Mesenchymal stem cell (in vitro differentiated cells and primary cell): ENCODE data around the gene STK10.

Source experiments
- DNase-seq: peaks from one replicate; pipeline ENCODE4 v3.0.0-alpha.2; 2013
- H2AFZ ChIP-seq: one replicate; pipeline ENCODE4 v1.6.1; 2013; ENCODE audit warnings: low read depth, mild to moderate bottlenecking, control low read depth, inconsistent platforms, low read length, moderate library complexity
- H2AK5ac ChIP-seq: 2 replicates; pipeline ENCODE4 v1.6.1; 2013; ENCODE audit warnings: low read length, moderate library complexity, mild to moderate bottlenecking, inconsistent platforms; ENCODE audit not compliant: severe bottlenecking
- H2BK120ac ChIP-seq: one replicate; pipeline ENCODE4 v1.6.1; 2013; ENCODE audit warnings: low read depth, mild to moderate bottlenecking, inconsistent platforms, low read length, moderate library complexity
- H2BK12ac ChIP-seq, 2 experiments: one replicate each; pipeline ENCODE4 v1.6.1; 2013; ENCODE audit warnings: inconsistent platforms in 2 of 2, low read length in 2 of 2, mild to moderate bottlenecking in 2 of 2, moderate library complexity in 2 of 2, control low read depth in 1 of 2
- H2BK15ac ChIP-seq: one replicate; pipeline ENCODE4 v1.6.1; 2013; ENCODE audit warnings: mild to moderate bottlenecking, low read depth, inconsistent platforms; ENCODE audit not compliant: poor library complexity, severe bottlenecking
- H2BK5ac ChIP-seq: 2 replicates; pipeline ENCODE4 v1.6.1; 2013; ENCODE audit warnings: low read depth, mild to moderate bottlenecking, low read length, control low read depth, inconsistent platforms; ENCODE audit not compliant: poor library complexity, severe bottlenecking
- H3K14ac ChIP-seq, 2 experiments: one replicate each; pipeline ENCODE4 v1.6.1; 2013; ENCODE audit warnings: inconsistent platforms in 2 of 2, low read length in 2 of 2, control low read depth in 1 of 2, mild to moderate bottlenecking in 1 of 2, moderate library complexity in 1 of 2
- H3K18ac ChIP-seq, 2 experiments: one replicate each; pipeline ENCODE4 v1.6.1; 2013; ENCODE audit warnings: inconsistent platforms in 2 of 2, low read length in 2 of 2, control low read depth in 1 of 2, low read depth in 1 of 2, mild to moderate bottlenecking in 1 of 2
- H3K23ac ChIP-seq, 2 experiments: one replicate each; pipeline ENCODE4 v1.6.1; 2013; ENCODE audit warnings: inconsistent platforms in 2 of 2, low read length in 2 of 2, mild to moderate bottlenecking in 2 of 2, moderate library complexity in 2 of 2, control low read depth in 1 of 2
- H3K27ac ChIP-seq: 2 replicates; pipeline ENCODE4 v1.5.1; 2013; ENCODE audit warnings: mild to moderate bottlenecking, moderate library complexity, low read length, control low read depth, inconsistent platforms; ENCODE audit not compliant: poor library complexity, severe bottlenecking
- H3K27me3 ChIP-seq, 2 experiments: 2 replicates each; pipeline versions ENCODE4 v1.6.1 to v1.7.0; 2013; ENCODE audit warnings: low read length in 2 of 2, mild to moderate bottlenecking in 2 of 2, moderate library complexity in 2 of 2, control low read depth in 1 of 2, inconsistent platforms in 1 of 2; ENCODE audit not compliant: control insufficient read depth in 1 of 2, insufficient read depth in 1 of 2
- H3K36me3 ChIP-seq, 2 experiments: 2 replicates each; pipeline versions ENCODE4 v1.6.1 to v1.7.0; 2013; ENCODE audit warnings: low read length in 2 of 2, control low read depth in 1 of 2, inconsistent platforms in 1 of 2, low read depth in 1 of 2, mild to moderate bottlenecking in 1 of 2; ENCODE audit not compliant: insufficient read depth in 2 of 2, control insufficient read depth in 1 of 2
- H3K4ac ChIP-seq, 2 experiments: one replicate each; pipeline ENCODE4 v1.6.1; 2013; ENCODE audit warnings: inconsistent platforms in 2 of 2, low read length in 2 of 2, mild to moderate bottlenecking in 2 of 2, moderate library complexity in 2 of 2, control low read depth in 1 of 2, low read depth in 1 of 2
- H3K4me1 ChIP-seq: 2 replicates; pipeline ENCODE4 v1.6.1; 2013; ENCODE audit warnings: low read depth, low read length, control low read depth; ENCODE audit not compliant: control insufficient read depth, insufficient read depth
- H3K4me2 ChIP-seq: 2 replicates; pipeline ENCODE4 v1.6.1; 2013; ENCODE audit warnings: low read length, mild to moderate bottlenecking, inconsistent platforms; ENCODE audit not compliant: poor library complexity, severe bottlenecking
- H3K4me3 ChIP-seq, 2 experiments: 2 replicates each; pipeline versions ENCODE4 v1.5.1 to v1.7.0; 2013; ENCODE audit warnings: low read length in 2 of 2, mild to moderate bottlenecking in 2 of 2, control low read depth in 1 of 2, low read depth in 1 of 2; ENCODE audit not compliant: insufficient read depth in 1 of 2
- H3K79me1 ChIP-seq: replicated peaks from 2 replicates; pipeline ENCODE4 v1.6.1; 2013; ENCODE audit warnings: mild to moderate bottlenecking, control low read depth, low read length, inconsistent platforms; ENCODE audit not compliant: poor library complexity, severe bottlenecking
- H3K9ac ChIP-seq: 2 replicates; pipeline ENCODE4 v1.7.0; 2013; ENCODE audit warnings: mild to moderate bottlenecking, low read length, moderate library complexity
- H3K9me3 ChIP-seq: 2 replicates; pipeline ENCODE4 v1.7.0; 2013; ENCODE audit warnings: mild to moderate bottlenecking, low read length; ENCODE audit not compliant: control insufficient read depth
- H4K8ac ChIP-seq: one replicate; pipeline ENCODE4 v1.6.1; 2013; ENCODE audit warnings: inconsistent platforms, mild to moderate bottlenecking, low read length, moderate library complexity
- H4K91ac ChIP-seq: one replicate; pipeline ENCODE4 v1.6.1; 2013; ENCODE audit warnings: mild to moderate bottlenecking, low read length, inconsistent platforms
- WGBS: methylation state at CpG from one replicate; pipeline ENCODE4 v1.1.7; 2013; ENCODE audit warnings: mixed read lengths; 5-methylcytosine and 5-hydroxymethylcytosine counted together

Gene STK10

GRCh38 chr5:172133359-172134029 is 54.5 kb downstream of the STK10 start:
- Histone ChIP-seq H2BK120ac (no peak overlapping the region), H3K4me2 (no peak overlapping the region), H3K4ac (no peak overlapping the region), H3K18ac (no peak overlapping the region), H3K4me1 (peaks cover 9% of the 10 kb centered on the region), H2BK15ac (no peak overlapping the region), H4K8ac (no peak overlapping the region), H3K23ac (no peak overlapping the region), H3K27ac (peak overlapping the region; percentile 34), H3K79me1 (peaks cover 25% of the 10 kb centered on the region), H2BK5ac (no peak overlapping the region), H3K14ac (no peak overlapping the region), H3K36me3 (peaks cover 0 to 8% of the 10 kb centered on the region in 2 experiments), H2BK12ac (no peak overlapping the region), H3K9me3 (peaks cover 5% of the 10 kb centered on the region), H2AFZ (no peak overlapping the region), H3K4me3 (no peak overlapping the region), H4K91ac (no peak overlapping the region), H2AK5ac (peak overlapping the region; percentile 62), H3K27me3 (no peaks in the 10 kb centered on the region), H3K9ac (peak overlapping the region; percentile 71)
- 85% methylated on average over 10 of the region's 10 CpGs for WGBS
- peak; percentile 91 for DNase-seq

- no peak overlapping the region for H3K23ac ChIP-seq
- no peak overlapping the region for H3K14ac ChIP-seq
- WGBS, result 100% methylated on average over 2 of the region's 2 CpGs
- no peak overlapping the region for H4K91ac ChIP-seq
- no peak overlapping the region for H3K4ac ChIP-seq
- H3K27ac ChIP-seq, result no peak overlapping the region
- no peak overlapping the region for H2AK5ac ChIP-seq
- H3K36me3 ChIP-seq, result peaks cover 3 to 21% of the 10 kb centered on the region in 2 experiments
- peaks cover 9% of the 10 kb centered on the region for H3K4me1 ChIP-seq
- peak overlapping the region; percentile 32 for H4K8ac ChIP-seq
- no peaks in the 10 kb centered on the region for H3K9me3 ChIP-seq
- H2BK5ac ChIP-seq, result no peak overlapping the region
- H2BK120ac ChIP-seq, result no peak overlapping the region
- no peak overlapping the region for H2BK12ac ChIP-seq
- no peak overlapping the region for H3K4me2 ChIP-seq
- no peak overlapping the region for H2BK15ac ChIP-seq
- no peak for DNase-seq
- no peaks in the 10 kb centered on the region for H3K27me3 ChIP-seq
- no peak overlapping the region for H3K18ac ChIP-seq
- H3K4me3 ChIP-seq, result no peak overlapping the region
- H3K9ac ChIP-seq, result no peak overlapping the region
- peaks cover 36% of the 10 kb centered on the region for H3K79me1 ChIP-seq
- H2AFZ ChIP-seq, result no peak overlapping the region
Measured at GRCh38 chr5:172131690-172132089, 56.3 kb downstream of the STK10 start.

GRCh38 chr5:172129256-172129910 is 58.6 kb downstream of the STK10 start:
- Histone ChIP-seq H3K36me3 (peaks cover 19 to 32% of the 10 kb centered on the region in 2 experiments), H2AFZ (no peak overlapping the region), H2AK5ac (no peak overlapping the region), H3K18ac (no peak overlapping the region), H3K27ac (no peak overlapping the region), H3K23ac (no peak overlapping the region), H3K4ac (no peak overlapping the region), H3K4me1 (peaks cover 9% of the 10 kb centered on the region), H2BK12ac (no peak overlapping the region), H2BK120ac (no peak overlapping the region), H2BK5ac (no peak overlapping the region), H3K79me1 (peaks cover 37% of the 10 kb centered on the region), H3K9me3 (no peaks in the 10 kb centered on the region), H3K4me2 (no peak overlapping the region), H3K9ac (no peak overlapping the region), H2BK15ac (no peak overlapping the region), H4K91ac (no peak overlapping the region), H3K27me3 (no peaks in the 10 kb centered on the region), H3K4me3 (no peak overlapping the region), H4K8ac (no peak overlapping the region), H3K14ac (no peak overlapping the region)
- 95% methylated on average over 10 of the region's 10 CpGs for WGBS
- no peak for DNase-seq

GRCh38 chr5:172127581-172127980 is 60.4 kb downstream of the STK10 start:
- H2BK5ac ChIP-seq, result no peak overlapping the region
- no peak overlapping the region for H2AFZ ChIP-seq
- H3K4ac ChIP-seq, result no peak overlapping the region
- WGBS, result over 99% methylated on average over 5 of the region's 5 CpGs
- no peak overlapping the region for H3K23ac ChIP-seq
- no peak overlapping the region for H3K27ac ChIP-seq
- no peak overlapping the region for H3K9ac ChIP-seq
- no peak overlapping the region for H4K91ac ChIP-seq
- no peak overlapping the region for H2BK15ac ChIP-seq
- no peak overlapping the region for H2BK12ac ChIP-seq
- H3K4me3 ChIP-seq, result no peak overlapping the region
- no peak overlapping the region for H3K18ac ChIP-seq
- no peak for DNase-seq
- H3K9me3 ChIP-seq, result no peaks in the 10 kb centered on the region
- H3K27me3 ChIP-seq, result no peaks in the 10 kb centered on the region
- peaks cover 5% of the 10 kb centered on the region for H3K4me1 ChIP-seq
- H2BK120ac ChIP-seq, result no peak overlapping the region
- H3K79me1 ChIP-seq, result peaks cover 41% of the 10 kb centered on the region
- no peak overlapping the region for H3K14ac ChIP-seq
- H3K4me2 ChIP-seq, result no peak overlapping the region
- H4K8ac ChIP-seq, result no peak overlapping the region
- H2AK5ac ChIP-seq, result no peak overlapping the region
- H3K36me3 ChIP-seq, result peaks cover 22 to 37% of the 10 kb centered on the region in 2 experiments
